UCSD-AML1 (cell line): Measurements from ENCODE around the gene EEFSEC.

ENCODE experiments used
- DNase-seq: peaks from one replicate; lab custom pipeline; 2025; ENCODE audit not compliant: unreplicated experiment; lab: John Stamatoyannopoulos, UW

The EEFSEC gene

DNA sequence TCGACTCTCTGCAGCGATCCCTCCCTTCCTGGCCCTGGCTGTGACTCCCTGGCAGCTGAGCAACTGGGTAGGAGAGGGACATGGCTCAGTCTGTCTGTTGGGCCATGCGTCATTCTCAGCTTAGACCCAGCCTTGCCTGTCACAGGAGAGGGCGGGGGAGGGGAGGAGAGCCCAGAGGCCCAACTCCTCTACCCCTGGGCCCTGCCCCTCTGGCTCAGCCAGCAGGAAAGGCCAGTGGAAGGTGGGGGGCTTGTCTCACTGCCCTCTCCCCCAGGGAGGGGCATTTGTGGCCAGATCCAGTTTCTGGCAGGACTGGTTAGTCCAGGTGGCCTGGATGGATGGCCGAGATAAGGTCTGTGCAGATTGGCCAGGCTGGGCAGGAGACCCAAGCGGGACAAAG lies 281.8 kb downstream of the EEFSEC start:
- no peak for DNase-seq

DNA sequence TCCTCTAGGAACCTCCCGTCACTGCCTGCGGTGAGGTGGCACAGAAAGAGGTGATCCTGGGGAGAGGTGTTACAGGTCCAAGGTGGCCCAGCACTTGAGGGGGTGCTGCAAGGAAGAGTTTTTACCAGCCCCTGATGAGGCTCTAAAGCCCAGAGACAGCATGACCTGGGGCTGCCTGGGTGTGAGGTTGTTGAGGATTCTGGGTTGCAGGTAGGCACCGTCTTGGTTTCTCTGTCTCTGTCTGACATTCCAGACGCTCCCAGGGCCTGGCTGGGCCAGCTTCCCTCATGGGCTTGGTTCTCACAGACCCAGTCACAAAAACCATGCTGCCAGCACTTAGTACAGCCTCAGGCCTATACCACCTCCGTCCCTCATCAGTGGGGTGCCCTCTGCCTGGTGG lies 282.3 kb downstream of the EEFSEC start:
- no peak for DNase-seq

DNA sequence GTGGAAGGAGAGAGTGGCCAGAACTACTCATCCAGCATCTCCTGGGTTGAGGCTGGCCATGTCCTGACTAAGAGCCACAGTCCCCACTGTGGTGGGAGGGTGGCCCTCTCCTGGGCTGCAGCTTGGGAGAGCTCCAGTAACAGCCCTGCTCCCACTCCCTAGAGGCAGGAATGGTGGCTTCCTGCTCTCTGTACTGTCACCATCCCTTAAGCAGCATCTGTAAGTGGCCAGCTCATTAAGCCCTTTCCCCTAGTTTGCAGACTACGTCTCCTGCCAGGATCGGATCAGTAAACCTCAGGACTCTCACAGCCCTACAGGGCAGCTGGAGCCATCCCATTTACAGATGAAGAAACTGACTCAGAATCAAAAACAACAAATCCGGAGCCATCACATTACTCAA lies 282.9 kb downstream of the EEFSEC start:
- no peak for DNase-seq

DNA sequence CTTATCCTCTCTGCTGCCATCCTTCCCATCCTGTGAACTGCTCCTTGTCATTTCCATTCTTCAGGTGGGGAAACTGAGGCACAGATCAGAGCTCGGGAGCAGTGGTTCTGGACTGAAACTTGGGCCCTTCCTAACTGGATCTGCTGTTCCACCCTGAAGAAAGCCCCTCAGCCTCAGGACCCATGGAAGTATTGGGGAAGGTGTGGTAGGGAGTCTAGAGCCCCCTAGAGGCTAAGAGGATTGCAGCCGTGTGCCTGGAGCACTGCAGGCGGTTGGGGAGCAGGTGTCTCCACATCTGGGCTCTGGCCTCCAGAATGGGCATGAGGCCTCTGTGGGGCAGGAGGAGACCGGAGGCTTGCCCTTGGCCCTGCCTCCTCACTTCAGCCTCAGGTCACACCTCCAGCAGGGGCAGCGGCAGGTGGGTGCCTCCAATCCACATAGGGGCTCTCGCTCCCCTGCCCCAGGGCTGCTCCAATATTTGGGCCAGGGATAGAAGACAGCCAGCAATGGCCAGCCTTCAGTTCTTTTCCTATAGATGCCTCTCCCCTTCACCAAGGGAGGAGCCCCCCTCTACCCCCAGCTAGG lies 285.3 kb downstream of the EEFSEC start:
- peak; percentile 25 for DNase-seq

DNA sequence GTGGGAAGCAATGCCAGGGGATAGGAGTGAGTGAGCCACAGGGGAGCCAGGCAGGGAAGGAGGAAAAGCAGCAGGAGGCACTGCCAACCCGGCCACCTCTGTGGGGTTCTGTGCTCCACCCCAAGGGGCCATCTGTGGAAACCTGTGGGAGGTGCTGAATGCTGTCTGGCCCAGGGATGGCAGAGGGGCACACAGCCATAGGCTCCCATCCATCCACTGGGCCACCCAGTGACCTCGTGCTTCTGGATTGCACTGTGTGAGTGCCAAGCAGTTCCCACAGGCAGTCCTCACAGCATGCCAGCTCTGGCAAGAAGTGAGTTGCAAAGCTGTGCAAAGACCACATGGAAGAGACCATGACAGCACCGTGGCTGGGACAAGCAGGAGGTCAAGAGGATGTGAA lies 285.9 kb downstream of the EEFSEC start:
- DNase-seq = no peak

DNA sequence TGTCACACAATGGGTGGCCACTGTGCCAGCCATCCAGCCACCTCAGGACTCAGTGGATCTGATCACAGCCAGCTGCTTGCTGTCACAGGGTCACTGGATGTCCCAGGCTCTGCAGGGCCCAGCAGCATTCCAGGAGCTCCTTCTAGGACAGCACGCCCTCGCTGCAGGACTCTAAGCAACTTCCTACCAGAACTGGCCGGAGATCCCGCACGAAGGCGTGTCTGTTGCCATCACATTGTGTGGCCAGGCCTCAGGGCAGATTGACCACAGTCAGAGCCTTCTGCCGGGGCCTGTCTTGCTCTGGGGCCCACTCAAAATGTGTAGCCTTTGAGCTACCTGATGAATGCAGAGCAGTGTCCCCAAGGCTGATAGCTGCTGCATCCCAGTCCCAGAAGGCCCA lies 288.8 kb downstream of the EEFSEC start:
- DNase-seq = no peak

DNA sequence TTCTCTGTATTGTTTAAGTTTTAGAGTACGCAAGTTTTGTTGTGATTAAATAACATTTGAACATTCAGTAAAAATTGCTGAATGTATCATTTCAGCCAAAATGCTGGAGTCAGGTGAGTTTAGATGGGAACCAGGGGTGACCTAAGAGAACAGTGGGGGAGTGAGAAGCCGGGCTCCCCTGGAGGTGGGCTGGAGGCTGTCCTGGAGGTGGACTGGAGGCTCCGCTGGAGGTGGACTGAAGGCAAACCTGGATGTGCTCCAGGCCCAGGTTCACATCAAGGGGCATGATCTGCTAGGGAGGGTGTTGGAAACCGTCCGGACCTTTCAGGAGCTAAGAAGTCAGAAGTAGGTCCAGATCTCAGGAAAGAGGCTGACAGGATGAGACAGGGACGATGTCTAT lies 289.7 kb downstream of the EEFSEC start:
- no peak for DNase-seq

DNA sequence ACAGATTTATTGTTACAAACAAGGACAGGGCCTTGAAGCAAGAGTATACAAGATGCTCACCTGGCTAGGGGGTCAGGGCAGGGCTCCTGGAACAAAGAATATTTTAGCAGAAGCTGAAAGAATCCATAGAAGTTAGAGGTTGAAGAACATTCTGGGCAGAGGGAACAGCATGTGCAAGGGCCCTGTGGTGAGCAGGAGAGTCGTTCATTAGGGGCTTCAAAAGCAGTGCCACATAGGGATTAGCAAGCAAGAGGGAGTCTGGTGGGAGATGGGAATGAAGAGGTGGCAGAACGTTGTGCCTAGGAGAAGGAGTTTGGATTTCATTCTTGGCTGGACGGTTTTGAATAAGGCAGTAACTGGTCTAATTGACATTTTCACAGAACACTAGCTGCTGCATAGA lies 290.5 kb downstream of the EEFSEC start:
- no peak for DNase-seq

DNA sequence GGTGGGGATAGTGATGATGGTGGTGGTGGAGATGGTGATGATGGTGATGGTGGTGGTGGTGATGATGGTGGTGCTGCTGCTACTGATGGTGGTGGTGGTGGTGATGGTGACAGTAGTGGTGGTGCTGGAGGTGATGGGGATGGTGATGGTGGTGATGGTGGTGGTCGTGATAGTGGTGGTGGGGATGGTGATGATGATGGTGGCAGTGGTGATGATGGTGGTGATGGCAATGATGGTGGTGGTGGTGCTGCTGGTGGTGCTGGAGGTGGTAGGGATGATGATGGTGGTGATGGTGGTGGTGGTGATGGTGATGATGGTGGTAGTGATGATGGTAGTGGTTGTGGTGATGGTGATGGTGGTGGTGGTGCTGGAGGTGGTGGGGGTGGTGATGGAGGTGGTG lies 292.1 kb downstream of the EEFSEC start:
- no peak for DNase-seq

DNA sequence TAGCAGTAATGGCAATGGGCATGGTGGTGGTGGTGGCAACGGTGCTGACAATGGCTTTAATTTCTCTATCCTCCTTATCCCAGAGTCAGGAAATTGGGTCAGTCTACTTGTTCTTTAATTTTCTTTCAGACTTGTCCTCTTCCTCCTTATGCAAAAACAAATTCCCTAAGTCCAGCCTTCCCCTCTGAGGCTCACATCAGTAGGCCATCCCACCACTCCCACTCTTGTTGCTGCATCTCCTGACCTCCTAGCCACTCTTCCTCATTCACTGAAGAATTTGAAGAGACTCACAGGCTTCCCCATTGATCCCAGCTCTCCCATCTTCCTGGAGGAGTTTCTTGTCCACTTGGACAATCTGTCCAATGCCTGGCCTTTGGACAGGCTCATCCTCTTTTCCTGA lies 293.5 kb downstream of the EEFSEC start:
- DNase-seq = no peak

DNA sequence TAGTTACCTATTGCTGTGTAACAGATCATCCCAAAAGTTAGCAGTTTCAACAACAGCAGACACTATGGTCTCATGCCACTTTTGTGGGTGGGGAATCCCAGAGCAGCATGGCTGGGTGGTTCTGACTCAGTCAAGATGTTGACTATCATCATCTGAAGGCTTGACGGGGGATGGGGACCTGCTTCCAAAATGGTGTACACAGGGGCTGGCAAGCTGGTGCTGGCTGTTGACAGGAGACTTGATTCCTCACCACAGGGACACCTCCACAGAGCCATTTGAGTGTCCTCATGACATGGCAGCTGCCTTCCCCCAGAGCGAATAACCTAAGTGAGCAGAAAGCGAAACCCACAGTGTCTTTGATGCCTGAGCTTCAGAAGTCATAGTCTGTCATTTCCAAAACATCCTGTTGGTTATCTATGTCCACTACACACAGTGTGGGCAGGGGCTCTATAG lies 294.3 kb downstream of the EEFSEC start:
- DNase-seq = no peak

DNA sequence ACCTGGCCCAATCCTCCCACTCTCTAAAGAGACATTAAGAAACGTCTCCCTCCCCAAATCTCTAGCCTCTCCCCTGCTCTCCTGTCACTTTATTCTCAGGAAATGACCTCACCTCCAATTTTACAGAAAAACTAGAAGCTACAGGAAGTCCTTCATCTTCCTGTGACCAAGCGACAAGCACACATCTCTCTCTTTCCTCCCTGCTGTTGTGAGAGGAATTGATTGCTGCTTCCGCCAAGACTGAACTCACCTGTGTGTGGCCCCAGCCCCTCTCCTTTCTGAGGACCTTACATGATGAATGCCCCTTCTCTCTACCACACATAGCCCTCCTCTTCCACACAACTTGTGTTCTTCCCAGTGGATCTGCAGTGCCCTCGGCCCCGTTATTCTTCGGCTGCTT lies 295.2 kb downstream of the EEFSEC start:
- DNase-seq = no peak

DNA sequence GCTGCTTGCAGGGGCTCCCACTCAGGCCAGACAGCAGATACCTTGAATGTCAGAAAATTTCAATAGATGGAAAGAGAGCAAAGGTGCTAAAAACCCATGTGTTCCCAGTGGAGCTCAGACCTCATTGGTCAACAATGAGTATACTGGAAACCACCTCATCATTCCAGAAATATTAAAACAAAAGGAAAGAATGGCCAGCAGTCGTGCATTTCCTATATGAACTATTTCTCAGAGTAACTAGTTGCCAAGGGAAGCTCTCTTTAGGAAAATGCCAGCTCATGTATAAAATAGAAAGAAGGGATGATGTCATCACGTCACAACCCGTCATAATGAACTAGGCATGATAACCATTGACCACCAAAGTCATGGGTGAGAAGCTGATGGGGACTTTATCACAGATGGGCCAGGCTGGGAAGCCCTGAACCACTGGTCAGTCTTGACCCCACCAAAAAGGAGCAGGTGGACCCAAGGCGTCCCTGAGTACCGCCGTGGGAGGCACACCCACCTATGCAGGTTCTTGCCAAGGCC lies 295.9 kb downstream of the EEFSEC start:
- DNase-seq = no peak

DNA sequence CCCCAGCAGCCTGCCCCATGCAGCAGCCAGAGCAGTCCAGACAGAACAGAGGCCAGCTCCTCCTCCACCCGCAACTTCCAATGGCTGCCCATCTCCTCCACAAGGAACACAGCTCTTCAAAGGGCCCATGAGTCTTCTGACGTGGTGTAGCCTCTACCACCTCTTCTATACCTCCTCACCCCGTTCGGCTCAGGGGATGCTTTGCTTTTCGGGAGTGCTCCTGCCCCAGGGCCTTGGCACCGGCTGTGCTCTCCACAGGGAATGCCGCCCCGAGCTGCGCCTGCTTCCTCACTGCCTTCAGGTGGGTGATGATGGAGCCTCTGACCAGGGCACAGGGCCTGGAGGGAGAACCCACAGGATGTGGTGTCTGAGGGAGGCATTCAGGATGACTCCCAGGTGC lies 298.8 kb downstream of the EEFSEC start:
- no peak for DNase-seq

DNA sequence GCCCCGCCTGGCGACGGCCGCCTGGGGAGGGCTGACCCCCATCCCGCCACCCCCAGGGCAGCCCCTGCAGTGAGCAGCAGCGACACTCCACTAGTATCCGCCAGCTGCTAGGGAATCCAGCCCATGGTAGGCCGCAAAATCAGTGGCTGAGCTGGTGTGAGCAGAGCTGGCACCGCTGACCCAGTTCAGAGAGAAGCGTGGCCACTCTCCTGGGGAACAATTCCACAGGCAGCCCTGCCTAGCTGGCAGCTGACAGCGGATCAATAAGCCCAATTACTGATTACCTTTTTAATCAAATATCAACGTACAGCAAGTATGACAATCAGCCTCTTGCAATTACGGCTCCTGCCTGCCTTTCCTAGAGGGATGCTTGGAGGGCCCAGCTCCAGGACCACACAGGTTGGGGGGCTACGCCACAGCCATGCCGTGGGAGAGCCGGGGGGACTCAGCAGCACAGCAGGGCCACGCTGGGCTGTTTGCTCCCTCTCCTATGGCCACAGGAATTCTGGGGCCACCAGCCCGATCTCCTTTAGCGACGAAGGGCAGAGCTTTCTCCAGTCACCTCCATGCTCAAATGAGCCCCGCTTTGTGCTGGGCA lies 299.5 kb downstream of the EEFSEC start:
- DNase-seq = no peak

DNA sequence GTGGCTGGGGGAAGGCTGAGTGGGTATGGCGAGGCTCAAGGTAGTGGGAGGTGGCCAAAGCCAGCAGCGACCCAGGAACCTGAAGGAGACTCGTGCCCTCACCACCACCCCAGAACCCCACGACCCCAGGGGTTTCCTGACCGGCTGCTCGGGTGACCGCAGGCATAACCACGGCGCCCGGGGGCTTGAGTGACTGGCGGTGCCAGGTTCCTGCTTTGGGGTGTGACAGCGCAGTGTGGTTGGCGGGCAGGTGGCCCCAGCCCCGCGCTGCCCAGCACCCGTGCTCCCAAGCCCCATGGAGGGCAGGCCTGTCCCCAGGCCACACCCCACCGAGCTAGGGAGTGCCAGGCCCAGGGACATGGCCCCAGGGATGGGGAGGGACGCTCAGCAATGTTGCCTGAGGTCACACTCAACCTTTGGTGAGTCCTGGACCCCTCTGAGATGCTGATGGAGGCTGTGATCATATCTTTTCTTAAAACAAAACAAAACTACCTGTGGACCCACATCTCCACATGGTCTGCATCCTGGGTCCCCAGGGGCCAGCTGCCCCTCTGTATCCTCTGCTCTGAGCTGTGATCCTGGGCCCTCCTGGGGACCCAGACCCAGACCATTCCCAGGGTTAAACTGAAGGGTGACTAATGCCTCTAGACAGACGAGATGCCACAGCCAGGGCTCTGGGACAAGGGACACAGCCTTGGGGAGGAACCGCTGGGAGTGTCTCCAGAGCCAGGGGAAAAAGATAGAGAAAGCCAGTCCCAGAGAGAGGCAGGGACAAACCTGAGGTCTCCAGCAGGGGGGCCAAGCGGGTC lies 300.4 kb downstream of the EEFSEC start:
- peak; percentile 56 for DNase-seq

DNA sequence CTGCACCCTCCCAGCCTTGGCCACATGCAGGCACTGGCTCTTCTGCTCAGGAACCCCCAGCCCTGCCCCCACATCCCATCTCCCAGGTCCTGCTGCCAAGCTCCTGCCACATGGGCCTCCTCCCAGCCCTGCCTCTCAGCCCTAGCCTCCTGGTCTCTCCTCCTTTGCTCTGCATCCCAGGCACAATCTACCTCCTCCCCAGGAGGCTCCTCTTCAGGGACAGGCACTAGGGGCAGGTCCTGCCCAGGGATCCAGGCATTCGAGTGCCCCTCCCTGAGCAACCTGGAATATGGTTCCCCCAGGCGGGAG lies 301.0 kb downstream of the EEFSEC start:
- no peak for DNase-seq

DNA sequence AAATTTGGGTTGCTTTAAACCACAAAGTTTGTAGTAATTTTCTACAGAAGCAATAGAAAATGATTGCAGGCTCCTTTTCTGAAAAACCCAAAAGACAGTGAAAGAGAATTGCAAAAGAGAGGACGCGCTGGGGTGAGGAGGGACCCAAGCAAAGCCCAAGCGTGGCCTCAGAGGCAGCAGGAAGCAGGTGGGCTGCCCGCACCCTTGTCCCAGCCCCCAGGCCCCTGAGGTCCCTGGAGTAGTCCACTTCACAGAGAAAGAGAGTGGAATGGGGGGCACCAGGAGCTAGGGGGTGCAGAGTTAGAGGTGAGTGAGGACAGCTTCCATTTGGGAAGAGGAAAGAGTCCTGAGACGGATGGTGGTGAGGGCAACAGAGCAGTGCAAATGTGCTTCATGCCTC lies 301.8 kb downstream of the EEFSEC start:
- DNase-seq = no peak

DNA sequence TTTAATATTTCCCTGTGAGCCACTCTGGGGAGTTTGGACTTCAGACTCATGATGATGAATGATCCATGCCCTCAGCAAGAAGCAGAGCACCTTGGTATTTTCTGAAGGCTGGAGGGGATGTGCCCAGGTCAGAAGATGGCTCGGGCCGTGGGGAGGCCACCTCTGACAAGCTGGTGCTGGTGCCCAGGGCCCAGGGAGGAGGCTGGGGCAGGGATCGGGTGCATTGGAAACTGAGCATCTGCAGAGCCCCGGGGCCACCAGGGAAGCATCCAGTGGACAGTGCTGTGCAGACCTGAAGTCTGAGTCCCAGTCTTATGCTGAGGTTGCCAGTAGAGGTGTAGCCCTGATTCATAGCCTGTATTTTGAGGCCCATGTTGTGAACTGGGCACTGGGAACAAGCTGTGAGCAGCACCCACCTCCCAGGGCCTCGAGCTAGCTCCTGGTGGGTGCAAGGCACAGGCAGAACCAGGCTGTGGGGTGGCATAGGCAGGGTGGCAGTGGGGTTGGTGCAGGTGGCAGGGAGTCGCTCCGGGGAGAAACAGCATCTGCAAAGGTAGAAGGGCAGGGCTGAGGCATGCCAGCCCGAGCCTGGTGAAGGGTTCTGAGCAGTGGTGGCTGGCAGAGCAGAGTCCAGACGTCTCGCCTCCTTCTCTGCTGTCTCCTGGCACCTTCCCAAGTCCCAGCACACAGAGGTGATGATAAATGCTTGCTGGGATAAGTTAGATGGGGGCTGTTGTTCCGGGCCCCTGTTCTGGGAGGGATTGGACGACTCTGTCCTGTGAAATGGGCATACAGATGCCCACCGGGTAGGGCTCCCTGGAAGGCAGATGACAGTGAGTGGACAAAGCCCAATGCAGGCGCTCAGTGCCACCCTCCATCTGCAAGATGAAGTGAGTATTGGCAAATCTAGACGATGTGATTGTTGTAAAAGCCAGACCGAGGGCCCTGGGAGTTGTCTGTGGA lies 302.8 kb downstream of the EEFSEC start:
- no peak for DNase-seq

DNA sequence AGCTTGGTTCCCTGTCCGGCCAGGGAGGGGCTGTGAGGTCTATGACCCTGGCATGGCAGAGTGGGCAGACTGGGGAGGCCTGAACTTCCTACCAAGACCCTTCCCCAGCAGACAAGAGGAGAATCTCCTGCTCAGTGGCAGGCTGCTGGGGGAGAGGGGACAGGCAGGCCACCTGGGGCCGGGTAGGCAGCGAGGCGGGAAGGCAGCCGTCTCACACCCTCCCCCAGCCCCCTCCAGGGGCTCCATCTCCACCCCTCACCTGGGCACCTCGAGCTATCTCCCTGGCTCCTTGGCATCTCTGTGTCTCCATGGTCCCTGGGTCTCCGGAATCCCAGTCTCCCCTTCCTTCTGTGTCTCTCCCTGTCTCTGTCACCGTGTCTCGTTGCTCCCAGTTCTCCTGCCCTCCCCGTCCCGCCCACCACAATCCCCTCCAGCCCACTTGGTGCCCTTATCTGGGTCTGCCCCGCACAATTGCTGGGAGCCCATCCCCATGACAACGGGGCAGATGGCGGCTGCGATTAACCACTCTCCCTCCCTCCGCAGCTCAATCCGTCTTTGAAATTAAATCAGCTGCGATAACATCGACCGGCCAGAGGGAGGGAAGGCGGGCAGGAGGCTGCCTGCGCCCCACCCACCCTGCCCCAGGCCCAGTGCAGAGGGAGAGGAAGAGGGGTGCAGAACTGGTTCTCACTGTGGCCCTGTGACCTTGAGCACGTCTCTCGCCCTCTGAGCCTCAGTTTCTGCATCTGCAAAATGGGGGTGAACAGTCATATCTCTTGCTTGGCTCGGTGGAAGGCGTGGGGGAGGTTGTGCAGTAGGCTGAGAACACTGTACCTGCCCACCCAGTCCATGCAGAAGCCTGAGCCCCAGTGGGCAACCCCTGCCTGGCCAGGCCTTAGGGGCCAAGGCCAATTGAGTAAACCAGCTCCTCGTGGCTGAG lies 303.8 kb downstream of the EEFSEC start:
- DNase-seq = no peak
